Hepatocyte (in vitro differentiated cells): Measurements from ENCODE around the gene E2F1.

ENCODE experiments used
- CTCF ChIP-seq: fragments of 200-600 bp; sonication (generic); IDR thresholded peaks from 2 replicates; pipeline ENCODE4 v1.5.1; 2016; ENCODE audit warnings: antibody characterized with exemption, mild to moderate bottlenecking; ENCODE audit not compliant: poor library complexity
- EZH2 ChIP-seq: fragments of 200-600 bp; sonication (generic); IDR thresholded peaks from 2 replicates; pipeline ENCODE4 v1.6.1; 2016; ENCODE audit warnings: antibody characterized with exemption, mild to moderate bottlenecking, borderline replicate concordance
- EZH2phosphoT487 ChIP-seq: fragments of 200-600 bp; sonication (generic); IDR thresholded peaks from one replicate; pipeline ENCODE4 v1.6.1; 2018; ENCODE audit warnings: antibody characterized with exemption, mild to moderate bottlenecking, low read depth, moderate library complexity; ENCODE audit not compliant: unreplicated experiment, severe bottlenecking

GRCh38 chr20:33701629-33702450, 15.7 kb upstream of the E2F1 start:
- no peak for TF ChIP-seq CTCF
- no peak for TF ChIP-seq EZH2
- TF ChIP-seq EZH2phosphoT487, result no peak
